Activated CD4-positive, alpha-beta memory T cell treated with anti-CD3 and anti-CD28 coated beads, Interleukin-2, amount 10 ng/mL, durations not matched to agents 7 days and 5 days (primary cell): Measurements from ENCODE around the gene ARHGEF11. TPM values are rescaled to one million over a fixed set of nuclear protein-coding genes. Genes with fewer than 3 reads are reported as not detected.

Experiments
- CTCF ChIA-PET: fragments of 350-600 bp; sonication (Branson Sonifier 250); formaldehyde crosslinking; loops from one replicate; lab custom pipeline; 2021; ENCODE audit warnings: antibody characterized with exemption, inconsistent platforms; lab: Charles Lee
- POLR2A ChIA-PET: fragments of 350-600 bp; sonication (Branson Sonifier 250); formaldehyde crosslinking; loops from one replicate; lab custom pipeline; 2021; ENCODE audit warnings: antibody characterized with exemption; lab: Charles Lee
- DNase-seq: peaks from one replicate; pipeline ENCODE4 v3.0.0-alpha.2; 2020
- H3K27ac Mint-ChIP-seq: one replicate; pipeline ENCODE4 v1.8.0; 2021; ENCODE audit warnings: mild to moderate bottlenecking, mixed read lengths
- H3K27me3 Mint-ChIP-seq: one replicate; pipeline ENCODE4 v1.8.0; 2021; ENCODE audit warnings: mixed read lengths
- H3K36me3 Mint-ChIP-seq: one replicate; pipeline ENCODE4 v1.8.0; 2021; ENCODE audit warnings: low read depth, mixed read lengths
- H3K4me1 Mint-ChIP-seq: one replicate; pipeline ENCODE4 v1.8.0; 2021; ENCODE audit warnings: mixed read lengths
- H3K4me3 Mint-ChIP-seq: one replicate; pipeline ENCODE4 v1.8.0; 2021; ENCODE audit warnings: mild to moderate bottlenecking, mixed read lengths
- H3K9me3 Mint-ChIP-seq: one replicate; pipeline ENCODE4 v1.8.0; 2021; ENCODE audit warnings: mixed read lengths
- total RNA-seq, 2 experiments: library from RNA; stranded (reverse); gene quantifications; one replicate each; pipeline ENCODE4 v1.2.3, GENCODE V29; 2021

ARHGEF11 gene
- total RNA-seq, 2 experiments from 2014 or later: 14.9 to 15.8 TPM

- Mint-ChIP-seq H3K27ac (no peak overlapping the region), H3K27me3 (peaks cover 30% of the 10 kb centered on the region), H3K4me1 (no peaks in the 10 kb centered on the region), H3K36me3 (no peaks in the 10 kb centered on the region), H3K4me3 (no peak overlapping the region), H3K9me3 (no peaks in the 10 kb centered on the region)
- POLR2A ChIA-PET: no interaction called here
- CTCF ChIA-PET: no interaction called here
- DNase-seq: no peak
These were observed 52.0 kb downstream of the ARHGEF11 start for GRCh38 chr1:156993426-156994147.

GRCh38 chr1:156992215-156992614 is 53.3 kb downstream of the ARHGEF11 start:
- Mint-ChIP-seq H3K36me3 (no peaks in the 10 kb centered on the region), H3K4me3 (no peak overlapping the region), H3K27ac (no peak overlapping the region), H3K9me3 (no peaks in the 10 kb centered on the region), H3K27me3 (peaks cover 27% of the 10 kb centered on the region), H3K4me1 (peaks cover 8% of the 10 kb centered on the region)
- CTCF ChIA-PET: no interaction called here
- no peak for DNase-seq
- POLR2A ChIA-PET: no interaction called here

- Mint-ChIP-seq H3K9me3 (no peaks in the 10 kb centered on the region), H3K36me3 (no peaks in the 10 kb centered on the region), H3K27me3 (peaks cover 27% of the 10 kb centered on the region), H3K27ac (no peak overlapping the region), H3K4me3 (no peak overlapping the region), H3K4me1 (peaks cover 8% of the 10 kb centered on the region)
- POLR2A ChIA-PET: no interaction called here
- CTCF ChIA-PET: no interaction called here
- no peak for DNase-seq
These were observed 57.8 kb downstream of the ARHGEF11 start for GRCh38 chr1:156987715-156988114.

GRCh38 chr1:156980551-156980950 is 65.0 kb downstream of the ARHGEF11 start:
- CTCF ChIA-PET: interaction anchor here (0.6 to 1.2 kb wide), 2 partner anchors 90 to 93 kb away, joined by 3 read pairs; no protein-coding TSS in a partner anchor

GRCh38 chr1:156975084-156975483 is 70.5 kb downstream of the ARHGEF11 start:
- peaks cover 52% of the 10 kb centered on the region for H3K27me3 Mint-ChIP-seq

More at GRCh38 chr1:156980551-156980950, 65.0 kb downstream of the ARHGEF11 start:
- H3K27me3 Mint-ChIP-seq: peaks cover 48% of the 10 kb centered on the region
- DNase-seq: no peak
- POLR2A ChIA-PET: no interaction called here
- no peaks in the 10 kb centered on the region for H3K36me3 Mint-ChIP-seq
- no peaks in the 10 kb centered on the region for H3K4me1 Mint-ChIP-seq
- no peaks in the 10 kb centered on the region for H3K9me3 Mint-ChIP-seq
- no peak overlapping the region for H3K27ac Mint-ChIP-seq
- no peak overlapping the region for H3K4me3 Mint-ChIP-seq

GRCh38 chr1:156973417-156973816 is 72.1 kb downstream of the ARHGEF11 start:
- Mint-ChIP-seq H3K27ac (no peak overlapping the region), H3K9me3 (no peaks in the 10 kb centered on the region), H3K27me3 (peaks cover 51% of the 10 kb centered on the region), H3K36me3 (no peaks in the 10 kb centered on the region), H3K4me3 (no peak overlapping the region), H3K4me1 (no peaks in the 10 kb centered on the region)
- no peak for DNase-seq
- ChIA-PET CTCF (no interaction called here), POLR2A (no interaction called here)

More at GRCh38 chr1:156975084-156975483, 70.5 kb downstream of the ARHGEF11 start:
- ChIA-PET CTCF (no interaction called here), POLR2A (no interaction called here)
- H3K4me1 Mint-ChIP-seq: no peaks in the 10 kb centered on the region
- H3K27ac Mint-ChIP-seq: no peak overlapping the region
- H3K9me3 Mint-ChIP-seq: no peaks in the 10 kb centered on the region
- no peak overlapping the region for H3K4me3 Mint-ChIP-seq
- no peak for DNase-seq
- no peaks in the 10 kb centered on the region for H3K36me3 Mint-ChIP-seq

GRCh38 chr1:156970017-156970416 is 75.5 kb downstream of the ARHGEF11 start:
- Mint-ChIP-seq H3K27me3 (peaks cover 52% of the 10 kb centered on the region), H3K4me1 (no peaks in the 10 kb centered on the region), H3K9me3 (no peaks in the 10 kb centered on the region), H3K4me3 (no peak overlapping the region), H3K36me3 (no peaks in the 10 kb centered on the region), H3K27ac (no peak overlapping the region)
- CTCF ChIA-PET: interaction anchor here (0.9 to 2.1 kb wide), 8 partner anchors 9 to 346 kb away, joined by 3 to 12 read pairs (median 4); no protein-coding TSS in a partner anchor
- DNase-seq: no peak
- POLR2A ChIA-PET: no interaction called here

GRCh38 chr1:156969496-156969895 is 76.0 kb downstream of the ARHGEF11 start:
- Mint-ChIP-seq H3K4me1 (peaks cover under 1% of the 10 kb centered on the region), H3K4me3 (no peak overlapping the region), H3K27ac (no peak overlapping the region), H3K27me3 (peaks cover 48% of the 10 kb centered on the region), H3K36me3 (no peaks in the 10 kb centered on the region), H3K9me3 (no peaks in the 10 kb centered on the region)
- DNase-seq: no peak
- CTCF ChIA-PET: interaction anchor here (1.1 to 2.1 kb wide), 6 partner anchors 10 to 345 kb away, joined by 3 to 12 read pairs (median 5); no protein-coding TSS in a partner anchor
- POLR2A ChIA-PET: interaction anchor here (0.6 kb wide), 1 partner anchor 162 kb away, joined by 3 read pairs; no protein-coding TSS in a partner anchor

- H3K4me1 Mint-ChIP-seq: peaks cover 32% of the 10 kb centered on the region
- POLR2A ChIA-PET: no interaction called here
- peaks cover 29% of the 10 kb centered on the region for H3K27me3 Mint-ChIP-seq
- no peak for DNase-seq
- H3K4me3 Mint-ChIP-seq: no peak overlapping the region
- no peak overlapping the region for H3K27ac Mint-ChIP-seq
- H3K9me3 Mint-ChIP-seq: no peaks in the 10 kb centered on the region
- peaks cover 8% of the 10 kb centered on the region for H3K36me3 Mint-ChIP-seq
- CTCF ChIA-PET: interaction anchor here (1.9 kb wide), 1 partner anchor 16 kb away, joined by 5 read pairs; no protein-coding TSS in a partner anchor
These were observed 81.1 kb downstream of the ARHGEF11 start for GRCh38 chr1:156964441-156964840.

GRCh38 chr1:156963621-156964020 is 81.9 kb downstream of the ARHGEF11 start:
- ChIA-PET CTCF (interaction anchor here (1.8 to 1.9 kb wide), 2 partner anchors 15 to 52 kb away, joined by 4 to 5 read pairs; no protein-coding TSS in a partner anchor), POLR2A (interaction anchor here (0.7 kb wide), 1 partner anchor 296 kb away, joined by 3 read pairs; no protein-coding TSS in a partner anchor)
- Mint-ChIP-seq H3K36me3 (peaks cover 8% of the 10 kb centered on the region), H3K27me3 (peaks cover 27% of the 10 kb centered on the region), H3K4me1 (peaks cover 36% of the 10 kb centered on the region), H3K27ac (peak overlapping the region; percentile 62), H3K4me3 (peak overlapping the region; percentile 76), H3K9me3 (no peaks in the 10 kb centered on the region)
- DNase-seq: peak; percentile 64

GRCh38 chr1:156961709-156962108 is 83.8 kb downstream of the ARHGEF11 start:
- peak; percentile 52 for DNase-seq
- H3K27me3 Mint-ChIP-seq: peaks cover 22% of the 10 kb centered on the region
- ChIA-PET POLR2A (no interaction called here), CTCF (interaction anchor here (0.6 to 1.8 kb wide), 6 partner anchors 9 to 69 kb away, joined by 3 to 6 read pairs (median 4); no protein-coding TSS in a partner anchor)
- H3K4me3 Mint-ChIP-seq: no peak overlapping the region
- H3K36me3 Mint-ChIP-seq: peaks cover 12% of the 10 kb centered on the region
- no peaks in the 10 kb centered on the region for H3K9me3 Mint-ChIP-seq
- H3K27ac Mint-ChIP-seq: no peak overlapping the region
- H3K4me1 Mint-ChIP-seq: peaks cover 43% of the 10 kb centered on the region

- ChIA-PET CTCF (interaction anchor here (0.8 to 2.7 kb wide), 4 partner anchors 10 to 70 kb away, joined by 3 to 12 read pairs (median 5); no protein-coding TSS in a partner anchor), POLR2A (no interaction called here)
- Mint-ChIP-seq H3K9me3 (no peaks in the 10 kb centered on the region), H3K27ac (no peak overlapping the region), H3K4me3 (no peak overlapping the region), H3K36me3 (peaks cover 12% of the 10 kb centered on the region), H3K27me3 (peaks cover 5% of the 10 kb centered on the region), H3K4me1 (peaks cover 43% of the 10 kb centered on the region)
- no peak for DNase-seq
These were observed 85.6 kb downstream of the ARHGEF11 start for GRCh38 chr1:156959925-156960324.

GRCh38 chr1:156959414-156959813 is 86.1 kb downstream of the ARHGEF11 start:
- POLR2A ChIA-PET: no interaction called here
- CTCF ChIA-PET: interaction anchor here (0.8 to 2.7 kb wide), 4 partner anchors 11 to 270 kb away, joined by 3 to 12 read pairs (median 4); no protein-coding TSS in a partner anchor

More at GRCh38 chr1:156959414-156959813, 86.1 kb downstream of the ARHGEF11 start:
- Mint-ChIP-seq H3K27ac (no peak overlapping the region), H3K4me1 (peaks cover 43% of the 10 kb centered on the region), H3K4me3 (no peak overlapping the region), H3K27me3 (peaks cover 4% of the 10 kb centered on the region), H3K9me3 (no peaks in the 10 kb centered on the region), H3K36me3 (peaks cover 12% of the 10 kb centered on the region)
- no peak for DNase-seq
